ENCODE results near the gene ROCK1.

DNA sequence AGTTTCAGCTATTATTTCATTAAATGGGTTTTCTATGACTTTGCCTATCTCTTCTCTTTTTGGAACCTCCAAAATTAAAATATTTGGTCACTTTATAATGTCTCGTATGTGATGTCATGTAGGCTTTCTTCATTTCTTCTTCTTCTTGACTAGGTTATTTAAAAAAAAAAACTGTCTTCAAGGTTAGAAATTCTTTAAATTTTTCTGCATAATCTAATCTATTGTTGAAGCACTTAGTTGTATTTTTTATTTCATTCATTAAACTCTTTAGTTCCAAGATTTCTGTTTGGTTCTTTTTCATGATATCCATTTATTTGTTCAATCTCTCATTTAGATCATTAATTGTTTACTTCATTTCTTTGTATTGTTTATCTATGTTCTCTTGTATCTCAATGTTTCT, 43.8 kb upstream of the ROCK1 start:
- TF ChIP-seq CTCF (IDR thresholded peaks at IDR 0.05) (no peak), YY1 (IDR thresholded peaks at IDR 0.05; ENCODE audit: low read depth) (no peak), FOXJ3 (CRISPR knock-in tag; IDR thresholded peaks at IDR 0.05) (no peak), SMC3 (IDR thresholded peaks at IDR 0.05; ENCODE audit: low read depth, low read length) (no peak), GABPA (IDR thresholded peaks at IDR 0.05; ENCODE audit: low read depth) (no peak), TAF1 (IDR thresholded peaks at IDR 0.05; ENCODE audit: borderline replicate concordance, low read depth, low read length) (no peak), USF1 (IDR thresholded peaks at IDR 0.05; ENCODE audit: borderline replicate concordance, low read depth) (no peak), FOXM1 (IDR thresholded peaks at IDR 0.05; ENCODE audit: low read depth) (no peak), EP300 (IDR thresholded peaks at IDR 0.05; ENCODE audit: borderline replicate concordance in 1 of 2, low read depth in 1 of 2, low read length in 1 of 2) (no peak), MXI1 (IDR thresholded peaks at IDR 0.05; ENCODE audit: low read depth, low read length) (no peak), RXRA (IDR thresholded peaks at IDR 0.05; ENCODE audit: borderline replicate concordance, low read depth) (no peak), ZBTB33 (IDR thresholded peaks at IDR 0.05; ENCODE audit: borderline replicate concordance, low read depth) (no peak)
- TF ChIP-seq, protein P1, sequence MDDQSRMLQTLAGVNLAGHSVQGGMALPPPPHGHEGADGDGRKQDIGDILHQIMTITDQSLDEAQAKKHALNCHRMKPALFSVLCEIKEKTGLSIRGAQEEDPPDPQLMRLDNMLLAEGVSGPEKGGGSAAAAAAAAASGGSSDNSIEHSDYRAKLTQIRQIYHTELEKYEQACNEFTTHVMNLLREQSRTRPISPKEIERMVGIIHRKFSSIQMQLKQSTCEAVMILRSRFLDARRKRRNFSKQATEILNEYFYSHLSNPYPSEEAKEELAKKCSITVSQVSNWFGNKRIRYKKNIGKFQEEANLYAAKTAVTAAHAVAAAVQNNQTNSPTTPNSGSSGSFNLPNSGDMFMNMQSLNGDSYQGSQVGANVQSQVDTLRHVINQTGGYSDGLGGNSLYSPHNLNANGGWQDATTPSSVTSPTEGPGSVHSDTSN (IDR thresholded peaks at IDR 0.05), result no peak
- TF ChIP-seq, protein P2, sequence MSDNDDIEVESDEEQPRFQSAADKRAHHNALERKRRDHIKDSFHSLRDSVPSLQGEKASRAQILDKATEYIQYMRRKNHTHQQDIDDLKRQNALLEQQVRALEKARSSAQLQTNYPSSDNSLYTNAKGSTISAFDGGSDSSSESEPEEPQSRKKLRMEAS (IDR thresholded peaks at IDR 0.05; ENCODE audit: low read depth), result no peak
